ENCODE results near the gene ACRV1.

Gene ACRV1

GRCh38 chr11:125645871-125646270 lies 34.8 kb downstream of the ACRV1 start:
- no peak for DNase-seq

DNA sequence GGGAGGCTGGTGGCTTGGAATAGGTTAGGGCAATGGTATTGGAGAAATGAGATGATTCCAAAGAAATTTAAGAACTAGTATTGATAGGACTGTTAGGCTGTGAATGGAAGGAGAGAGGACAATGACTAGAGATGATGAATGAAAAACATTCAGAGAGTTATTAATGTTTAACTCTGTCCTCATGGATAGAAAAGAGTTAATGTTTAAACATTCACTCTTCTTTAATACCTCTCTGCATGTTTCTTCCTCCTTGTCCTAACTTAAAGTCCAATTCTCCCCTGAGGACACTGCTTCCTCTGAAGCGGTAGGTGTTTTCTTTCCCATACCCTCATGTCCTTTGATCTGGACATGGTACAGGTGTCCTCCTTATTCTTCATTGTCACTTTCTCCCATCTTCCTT lies 42.3 kb downstream of the ACRV1 start:
- DNase-seq, result no peak

GRCh38 chr11:125637840-125638239 lies 42.8 kb downstream of the ACRV1 start:
- DNase-seq, result no peak

DNA sequence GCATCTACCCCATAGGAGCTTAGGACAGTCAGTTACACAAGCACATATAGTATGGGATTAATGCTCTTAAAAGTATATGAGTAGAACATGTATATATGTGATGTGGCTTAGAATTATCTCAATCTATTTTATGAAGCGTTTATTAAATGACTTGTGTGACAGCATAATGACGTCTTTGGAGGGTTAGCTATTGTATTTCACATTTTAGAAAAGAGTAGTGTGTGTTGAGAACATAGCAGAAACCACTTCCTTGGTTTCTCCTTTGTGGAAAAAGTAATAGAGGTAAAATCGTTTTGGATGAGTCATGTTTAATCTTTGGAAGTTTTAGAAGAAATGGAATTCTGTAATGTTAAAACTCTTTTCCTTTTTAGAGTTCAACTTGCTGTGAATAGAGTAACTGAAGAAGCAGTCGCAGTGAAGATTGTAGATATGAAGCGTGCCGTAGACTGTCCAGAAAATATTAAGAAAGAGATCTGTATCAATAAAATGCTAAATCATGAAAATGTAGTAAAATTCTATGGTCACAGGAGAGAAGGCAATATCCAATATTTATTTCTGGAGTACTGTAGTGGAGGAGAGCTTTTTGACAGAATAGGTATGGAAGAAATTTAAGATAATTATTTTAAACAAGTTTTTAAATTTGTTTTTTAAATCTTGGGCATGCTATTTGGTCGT lies 53.3 kb downstream of the ACRV1 start:
- DNase-seq, result no peak

- peak; percentile 77 to 78 for DNase-seq
Measured at GRCh38 chr11:125626288-125626950, 54.2 kb downstream of the ACRV1 start.

DNA sequence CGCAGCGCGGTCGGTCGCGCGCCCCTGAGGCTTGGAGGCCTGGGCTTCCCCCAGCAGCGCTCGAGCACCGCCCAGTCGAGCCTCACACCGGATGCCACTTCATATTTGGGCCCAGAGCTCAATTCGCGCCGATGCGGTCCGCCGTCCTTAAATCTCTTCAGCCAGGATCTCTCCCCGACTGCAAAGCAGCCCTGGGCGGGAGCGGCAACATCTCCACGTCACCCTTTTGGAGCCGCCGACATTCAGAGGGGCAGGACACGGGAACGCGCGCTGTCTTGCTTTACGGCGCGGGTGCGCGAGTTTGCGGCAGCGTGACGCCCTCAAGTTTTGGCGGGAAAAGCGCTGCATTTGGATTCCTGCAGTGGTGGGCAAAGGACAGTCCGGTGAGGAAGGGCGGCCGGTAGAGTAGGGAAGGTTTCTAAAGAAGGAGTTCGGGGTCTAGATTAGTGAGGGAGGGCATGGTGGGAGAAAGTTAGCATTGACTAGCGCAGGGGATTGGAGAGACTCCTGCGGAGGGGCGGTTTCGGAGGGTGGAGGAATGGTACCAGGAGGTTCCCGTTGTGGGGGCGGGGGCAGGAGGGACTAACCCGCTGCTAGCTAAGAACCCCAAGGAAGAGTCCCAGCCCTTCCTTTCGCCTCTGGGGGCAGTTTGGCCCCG lies 54.9 kb downstream of the ACRV1 start:
- DNase-seq, result peak; percentile 86 to 89

- peak in 1 of 2 experiments; percentile 76 for DNase-seq
Measured at GRCh38 chr11:125625225-125625629, 55.4 kb downstream of the ACRV1 start.

GRCh38 chr11:125624756-125625213 lies 55.9 kb downstream of the ACRV1 start, which contains the start of gene CHEK1:
Gene CHEK1, plus strand, starts transcription at chr11:125625163. Its CDS starts 1,606 bp downstream, at chr11:125626769.
- DNase-seq, result no peak

GRCh38 chr11:125623064-125623463 lies 57.6 kb downstream of the ACRV1 start:
- no peak for DNase-seq

GRCh38 chr11:125621995-125622394 lies 58.7 kb downstream of the ACRV1 start:
- no peak for DNase-seq

Measured in SHP77 (cell line).